ENCODE results near the gene CDK19.

The CDK19 gene

DNA sequence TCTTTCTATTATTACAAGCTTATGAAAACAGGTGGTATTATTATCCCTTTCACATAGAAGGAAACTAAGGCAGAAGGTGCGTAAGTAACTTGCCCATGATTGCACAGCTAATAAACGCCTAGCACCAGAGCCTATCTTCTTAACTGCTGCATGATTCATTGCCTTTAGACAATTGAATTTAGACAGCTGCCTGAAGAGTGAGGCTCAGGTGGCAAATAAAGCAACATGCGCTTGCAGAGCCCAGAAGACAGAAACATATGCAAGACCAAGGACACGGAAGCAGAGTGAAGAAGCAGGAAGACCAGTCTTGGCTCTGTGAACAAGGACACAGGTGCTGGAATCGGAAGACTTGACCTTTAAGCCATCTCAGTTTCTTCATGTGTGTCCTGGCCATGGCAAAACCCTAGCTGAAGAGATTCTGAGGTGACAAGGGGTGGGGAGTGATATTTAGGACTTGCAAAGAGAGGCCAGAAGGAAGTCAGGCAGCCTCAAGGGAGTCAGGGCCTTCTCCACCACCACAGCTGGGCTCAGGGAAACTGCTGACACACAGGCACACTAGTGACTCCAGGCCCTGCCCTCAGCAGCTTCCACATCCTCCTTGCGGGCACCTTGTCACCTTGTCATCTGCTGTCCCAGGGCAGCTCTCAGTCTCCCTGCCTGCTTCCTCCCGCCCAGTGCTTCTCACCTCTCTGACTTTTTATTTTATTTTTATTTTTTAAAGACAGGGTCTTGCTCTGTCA is 247.1 kb downstream of the CDK19 start:
- DNase-seq, result no peak

- no peak for DNase-seq
Observed at GRCh38 chr6:110566346-110567125, 248.7 kb downstream of the CDK19 start.

GRCh38 chr6:110564703-110565421 is 250.4 kb downstream of the CDK19 start:
- DNase-seq, result no peak

DNA sequence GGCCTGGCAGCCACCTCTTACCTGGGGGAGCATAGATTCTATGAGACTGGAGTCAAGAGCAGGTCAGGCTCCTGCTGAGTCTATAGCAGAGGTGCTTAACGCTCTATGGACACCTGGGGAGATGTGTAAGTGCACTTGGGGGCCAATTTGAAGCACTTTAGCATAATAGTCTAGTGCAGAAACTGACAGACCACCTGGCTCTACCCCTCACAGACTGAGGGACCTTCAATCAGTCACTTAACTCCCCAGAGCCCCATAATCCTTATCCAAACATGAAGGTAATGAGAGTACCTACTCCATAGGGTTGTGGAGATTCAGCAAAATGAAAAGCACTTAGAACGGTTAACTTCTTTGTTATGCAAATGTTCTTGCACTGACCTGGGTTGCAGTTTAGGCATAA is 251.6 kb downstream of the CDK19 start:
- DNase-seq, result peak; percentile 33

- no peak for DNase-seq
Observed at GRCh38 chr6:110562316-110562915, 252.9 kb downstream of the CDK19 start.

DNA sequence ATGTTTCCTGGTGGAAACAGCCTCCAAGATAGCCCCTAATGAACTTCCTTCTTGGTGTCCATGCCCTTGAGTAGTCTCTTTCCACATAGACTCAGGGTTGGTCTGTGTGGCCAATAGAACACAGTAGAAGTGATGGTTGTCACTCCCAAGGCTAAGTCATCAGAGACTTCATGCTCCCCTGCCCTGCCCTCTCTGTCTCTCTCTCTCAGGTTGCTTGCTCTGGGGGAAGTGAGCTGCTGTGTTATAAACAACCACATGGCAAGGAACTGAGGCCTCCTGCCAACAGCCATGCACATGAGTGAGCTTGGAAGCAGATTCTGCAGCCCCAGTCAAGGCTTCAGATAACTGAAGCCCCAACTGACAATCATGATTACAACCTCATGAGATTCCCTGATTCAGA is 253.6 kb downstream of the CDK19 start:
- no peak for DNase-seq

GRCh38 chr6:110561008-110561396 is 254.3 kb downstream of the CDK19 start:
- DNase-seq, result no peak

DNA sequence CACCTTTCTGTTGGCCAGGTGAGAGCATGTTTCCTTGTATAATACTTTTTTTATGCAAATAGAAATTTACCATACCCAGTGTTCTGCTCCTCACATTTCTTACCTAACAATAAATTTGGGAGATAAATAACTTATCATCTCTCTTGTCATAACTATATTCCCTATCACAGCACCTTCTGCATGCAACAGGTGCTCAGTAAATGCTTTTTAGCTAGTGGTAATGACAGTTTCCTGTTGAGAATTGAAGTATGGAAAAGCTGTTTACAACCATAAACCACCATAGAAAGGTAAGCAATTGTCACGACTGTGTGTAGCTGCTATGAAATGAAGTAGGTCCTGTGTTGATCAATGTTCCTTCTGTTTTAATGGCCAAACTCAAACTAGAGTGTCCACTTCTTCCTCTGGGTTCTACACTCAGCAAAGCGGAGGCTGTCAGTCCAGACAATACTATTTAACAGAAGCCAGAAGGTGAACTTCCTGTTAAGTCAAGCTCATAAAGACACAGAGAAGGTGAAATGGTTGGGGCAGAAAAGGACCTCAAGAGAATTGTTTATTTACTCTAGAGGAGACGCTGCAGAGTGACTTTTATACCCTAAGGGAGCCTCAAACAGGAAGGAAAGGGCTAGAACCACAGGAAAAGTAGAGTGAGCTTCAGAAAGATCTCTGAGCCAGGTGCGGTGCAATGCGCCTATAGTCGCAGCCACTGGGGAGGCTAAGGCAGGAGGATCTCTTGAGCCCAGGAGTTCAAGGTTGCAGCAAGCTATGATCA is 254.8 kb downstream of the CDK19 start:
- no peak for DNase-seq
